Osteoblast (primary cell): ENCODE results near the gene PLEKHJ1. TPM values are rescaled to one million over a fixed set of nuclear protein-coding genes. Genes with fewer than 3 reads are reported as not detected.
A peak's percentile ranks its signal among the peaks of the same experiment; 100 is the strongest.

Experiments
- DNase-seq: peaks from one replicate; pipeline ENCODE4 v3.0.0; 2011; ENCODE audit warnings: low spot score, mixed read lengths; ENCODE audit not compliant: insufficient read length; ENCODE audit errors: missing footprints
- H2AFZ ChIP-seq: 2 replicates; pipeline ENCODE4 v1.6.0; 2011; ENCODE audit warnings: mild to moderate bottlenecking, low read length
- H3K27ac ChIP-seq: 2 replicates; pipeline ENCODE4 v1.5.1; 2011; ENCODE audit warnings: mild to moderate bottlenecking, low read depth, low read length, moderate library complexity
- H3K27me3 ChIP-seq: 2 replicates; pipeline ENCODE4 v1.6.0; 2012; ENCODE audit warnings: mild to moderate bottlenecking, control low read depth, inconsistent platforms, low read length, moderate library complexity; ENCODE audit not compliant: insufficient read depth
- H3K36me3 ChIP-seq: 2 replicates; pipeline ENCODE4 v1.5.1; 2011; ENCODE audit warnings: mild to moderate bottlenecking, low read length, control low read depth, moderate library complexity; ENCODE audit not compliant: insufficient read depth
- H3K4me1 ChIP-seq: 2 replicates; pipeline ENCODE4 v1.5.1; 2011; ENCODE audit warnings: mild to moderate bottlenecking, low read length, control low read depth, moderate library complexity; ENCODE audit not compliant: insufficient read depth
- H3K4me2 ChIP-seq: 2 replicates; pipeline ENCODE4 v1.6.0; 2011; ENCODE audit warnings: mild to moderate bottlenecking, low read length; ENCODE audit not compliant: insufficient read depth
- H3K4me3 ChIP-seq: fragments of 200-600 bp; sonication (generic); 3 replicates; pipeline ENCODE4 v1.5.1; 2012; ENCODE audit warnings: mild to moderate bottlenecking, low read length, inconsistent platforms; ENCODE audit not compliant: insufficient read depth
- H3K79me2 ChIP-seq: 2 replicates; pipeline ENCODE4 v1.6.0; 2012; ENCODE audit warnings: mild to moderate bottlenecking, low read length, control low read depth, inconsistent platforms; ENCODE audit not compliant: insufficient read depth
- H3K9me3 ChIP-seq: 2 replicates; pipeline ENCODE4 v1.5.1; 2011; ENCODE audit warnings: low read depth, low read length, control low read depth
- H4K20me1 ChIP-seq: 2 replicates; pipeline ENCODE4 v1.6.0; 2012; ENCODE audit warnings: mild to moderate bottlenecking, low read length, control low read depth; ENCODE audit not compliant: insufficient read depth
- total RNA-seq: library from RNA; depleted of rRNA; stranded (reverse); fragments of >200 nt; gene quantifications from 2 replicates; pipeline ENCODE4 v1.2.3, GENCODE V29; 2012
- TF ChIP-seq, protein P1 (sequence below): IDR thresholded peaks from 2 replicates; pipeline ENCODE4 v1.5.1; 2011; ENCODE audit warnings: mild to moderate bottlenecking, low read depth, low read length, moderate library complexity; ENCODE audit errors: extremely low read depth

The PLEKHJ1 gene
- total RNA-seq, 1 donor: 43.4 TPM

DNA sequence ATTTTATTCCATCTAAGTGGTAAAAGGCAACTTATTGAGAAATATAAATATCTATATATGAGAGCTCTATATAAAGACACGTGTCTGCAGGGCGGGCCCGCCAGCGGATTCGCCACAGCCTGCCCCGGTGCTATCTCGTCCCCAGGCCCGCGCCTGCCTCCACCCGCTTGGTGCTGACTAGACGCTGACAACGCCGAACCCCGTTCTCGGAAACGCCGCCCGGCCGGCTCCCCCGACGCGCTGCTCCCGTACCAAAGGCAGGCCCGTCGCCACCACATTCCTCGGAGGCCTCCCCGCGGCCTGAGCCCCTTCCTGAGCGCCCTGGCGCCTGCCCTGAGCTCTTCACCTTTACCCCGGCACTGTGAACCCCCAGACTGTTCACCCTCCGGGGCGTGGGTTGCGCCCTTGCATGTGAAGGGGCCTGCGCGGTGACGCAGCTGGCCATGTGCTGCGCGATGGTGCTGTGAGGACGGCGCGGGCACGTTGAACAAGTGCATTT lies 6.0 kb downstream of the PLEKHJ1 start:
- H3K27ac ChIP-seq: no peak overlapping the region
- H3K4me3 ChIP-seq: no peak overlapping the region
- peaks cover 59% of the 10 kb centered on the region for H3K79me2 ChIP-seq
- peaks cover 49% of the 10 kb centered on the region for H3K36me3 ChIP-seq
- DNase-seq: no peak
- no peak overlapping the region for H3K4me2 ChIP-seq
- H4K20me1 ChIP-seq: peaks cover 16% of the 10 kb centered on the region
- no peaks in the 10 kb centered on the region for H3K27me3 ChIP-seq
- peaks cover 5% of the 10 kb centered on the region for H3K4me1 ChIP-seq
- H3K9me3 ChIP-seq: no peaks in the 10 kb centered on the region
- H2AFZ ChIP-seq: no peak overlapping the region
- TF ChIP-seq, protein P1, sequence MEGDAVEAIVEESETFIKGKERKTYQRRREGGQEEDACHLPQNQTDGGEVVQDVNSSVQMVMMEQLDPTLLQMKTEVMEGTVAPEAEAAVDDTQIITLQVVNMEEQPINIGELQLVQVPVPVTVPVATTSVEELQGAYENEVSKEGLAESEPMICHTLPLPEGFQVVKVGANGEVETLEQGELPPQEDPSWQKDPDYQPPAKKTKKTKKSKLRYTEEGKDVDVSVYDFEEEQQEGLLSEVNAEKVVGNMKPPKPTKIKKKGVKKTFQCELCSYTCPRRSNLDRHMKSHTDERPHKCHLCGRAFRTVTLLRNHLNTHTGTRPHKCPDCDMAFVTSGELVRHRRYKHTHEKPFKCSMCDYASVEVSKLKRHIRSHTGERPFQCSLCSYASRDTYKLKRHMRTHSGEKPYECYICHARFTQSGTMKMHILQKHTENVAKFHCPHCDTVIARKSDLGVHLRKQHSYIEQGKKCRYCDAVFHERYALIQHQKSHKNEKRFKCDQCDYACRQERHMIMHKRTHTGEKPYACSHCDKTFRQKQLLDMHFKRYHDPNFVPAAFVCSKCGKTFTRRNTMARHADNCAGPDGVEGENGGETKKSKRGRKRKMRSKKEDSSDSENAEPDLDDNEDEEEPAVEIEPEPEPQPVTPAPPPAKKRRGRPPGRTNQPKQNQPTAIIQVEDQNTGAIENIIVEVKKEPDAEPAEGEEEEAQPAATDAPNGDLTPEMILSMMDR: no peak

DNA sequence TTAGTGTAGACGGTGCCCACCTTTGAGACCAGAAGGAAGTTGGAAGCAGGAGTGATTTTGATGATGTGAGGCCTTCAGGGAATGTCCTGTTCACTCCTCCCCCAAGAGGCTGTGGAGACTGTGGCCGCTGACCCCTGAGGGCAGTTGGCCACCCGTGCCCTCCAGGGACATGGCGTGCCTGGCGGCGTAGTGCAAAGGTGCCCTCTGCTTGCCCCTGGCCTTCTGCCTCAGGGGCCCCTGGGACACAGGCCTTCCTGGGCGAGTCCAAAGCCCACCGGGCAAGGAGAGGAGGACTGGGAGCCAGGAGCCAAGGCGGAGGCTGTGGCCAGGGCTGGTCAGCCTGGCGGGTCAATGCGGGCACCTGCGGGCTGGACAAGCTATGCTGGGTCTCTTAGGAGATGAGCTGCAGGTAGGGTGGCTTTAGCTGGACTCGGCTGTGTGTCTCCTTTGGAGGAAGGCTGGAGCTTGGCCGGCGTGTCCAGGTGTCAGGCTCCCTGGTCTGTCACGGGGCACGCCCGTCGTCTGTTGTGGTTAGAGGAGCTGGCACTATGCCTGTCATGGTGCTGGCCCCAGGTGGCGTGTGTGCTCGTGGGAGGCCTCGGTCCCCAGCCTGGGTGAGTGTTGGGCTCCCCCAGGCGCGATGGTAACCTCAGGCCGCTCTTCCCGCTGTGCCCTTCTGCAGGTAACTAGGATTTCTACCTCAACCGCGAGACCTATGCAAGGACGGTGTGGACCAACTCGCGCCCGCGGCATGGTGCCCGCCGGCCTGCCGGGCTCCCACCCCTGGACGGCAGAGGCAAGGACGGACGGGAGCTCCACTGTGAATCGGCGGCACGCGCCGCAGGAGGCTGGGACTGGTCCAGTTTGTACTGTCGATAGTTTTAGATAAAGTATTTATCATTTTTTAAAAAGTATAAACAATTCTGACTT lies 6.8 kb downstream of the PLEKHJ1 start:
- Histone ChIP-seq H3K79me2 (peaks cover 58% of the 10 kb centered on the region), H3K27me3 (no peaks in the 10 kb centered on the region), H3K9me3 (no peaks in the 10 kb centered on the region), H3K4me3 (no peak overlapping the region), H2AFZ (no peak overlapping the region), H3K36me3 (peaks cover 55% of the 10 kb centered on the region), H3K27ac (no peak overlapping the region), H3K4me2 (no peak overlapping the region), H3K4me1 (no peaks in the 10 kb centered on the region), H4K20me1 (peaks cover 15% of the 10 kb centered on the region)
- TF ChIP-seq, protein P1: no peak
- no peak for DNase-seq

DNA sequence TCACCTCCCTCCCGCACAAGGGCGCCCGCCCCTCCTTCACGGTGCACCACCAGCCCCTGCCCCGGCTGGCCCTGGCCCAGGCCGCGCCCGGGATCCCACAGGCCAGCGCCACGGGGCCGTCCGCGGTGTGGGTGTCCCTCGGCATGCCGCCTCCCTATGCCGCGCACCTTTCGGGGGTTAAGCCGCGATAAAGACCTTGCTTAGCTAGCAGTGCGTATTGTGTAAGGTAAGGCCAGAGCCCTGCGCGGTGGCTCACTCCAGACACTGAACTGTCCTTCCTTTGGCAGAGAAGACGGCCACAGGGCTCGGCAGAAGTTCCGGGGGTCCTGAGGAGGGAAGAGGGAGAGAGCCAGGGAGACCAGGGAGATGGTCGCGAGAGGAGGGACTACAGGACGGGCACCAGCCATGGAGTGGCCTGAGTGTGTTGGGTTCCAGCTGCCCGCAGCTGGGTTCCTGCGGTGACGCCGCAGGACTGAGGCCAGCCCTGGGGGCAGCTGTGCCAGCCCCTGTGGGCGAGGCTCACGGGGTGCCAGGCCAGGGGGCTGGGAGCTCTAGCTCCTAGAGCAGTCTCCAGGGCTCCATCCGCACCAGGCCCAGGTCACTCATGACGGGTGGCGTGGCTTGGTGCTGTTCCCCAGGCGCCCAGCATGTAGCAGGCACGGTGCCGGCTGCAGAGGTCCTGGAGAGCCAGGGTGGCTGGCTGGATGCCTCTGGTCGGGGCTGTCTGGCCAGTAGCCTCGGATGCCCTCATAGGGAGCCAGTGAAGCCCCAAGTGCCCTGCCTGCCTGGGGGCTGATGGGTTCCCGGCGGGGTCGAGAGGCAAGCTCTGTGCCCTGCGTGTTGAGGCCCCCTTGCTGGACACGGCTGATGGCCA lies 7.7 kb downstream of the PLEKHJ1 start:
- H2AFZ ChIP-seq: no peak overlapping the region
- no peak overlapping the region for H3K4me3 ChIP-seq
- no peaks in the 10 kb centered on the region for H3K4me1 ChIP-seq
- peak; percentile 90 for DNase-seq
- H4K20me1 ChIP-seq: peaks cover 12% of the 10 kb centered on the region
- peaks cover 53% of the 10 kb centered on the region for H3K79me2 ChIP-seq
- H3K4me2 ChIP-seq: no peak overlapping the region
- H3K27me3 ChIP-seq: no peaks in the 10 kb centered on the region
- TF ChIP-seq, protein P1: no peak
- H3K27ac ChIP-seq: no peak overlapping the region
- peaks cover 60% of the 10 kb centered on the region for H3K36me3 ChIP-seq
- no peaks in the 10 kb centered on the region for H3K9me3 ChIP-seq
